ENCODE measurements around the gene LPO.

GRCh38 chr17:58210922-58211321, 27.5 kb upstream of the LPO start:
- peak; percentile 19 for TF ChIP-seq CTCF (IDR thresholded peaks at IDR 0.05; ENCODE audit: insufficient read depth, low read length, poor library complexity, severe bottlenecking)
- TF ChIP-seq EZH2phosphoT487 (conservative IDR thresholded peaks at IDR 0.05; ENCODE audit: low read length): no peak

Measured in SU-DHL-6 (cell line).